DMS153 treated with DMSO at 0.1 percent for 48 hours (cell line): ENCODE results near the gene SPEN.
A peak's percentile ranks its signal among the peaks of the same experiment; 100 is the strongest.
"Not testable (repeated sequence)": the region's sequence is repeated elsewhere in the genome, so short reads cannot be mapped to it uniquely, and the experiment has no call there.

Source experiments
- DNase-seq: peaks from one replicate; lab custom pipeline; 2025; ENCODE audit not compliant: unreplicated experiment; lab: John Stamatoyannopoulos, UW

Gene SPEN

GRCh38 chr1:15847100-15847892 lies at the start of gene SPEN:
TSS of gene SPEN (plus strand) at chr1:15847707. CDS start at chr1:15848068, 361 bp downstream.
- peak; percentile 97 for DNase-seq

GRCh38 chr1:15799004-15799867 lies 48.3 kb upstream of the SPEN start:
- DNase-seq, result no peak

DNA sequence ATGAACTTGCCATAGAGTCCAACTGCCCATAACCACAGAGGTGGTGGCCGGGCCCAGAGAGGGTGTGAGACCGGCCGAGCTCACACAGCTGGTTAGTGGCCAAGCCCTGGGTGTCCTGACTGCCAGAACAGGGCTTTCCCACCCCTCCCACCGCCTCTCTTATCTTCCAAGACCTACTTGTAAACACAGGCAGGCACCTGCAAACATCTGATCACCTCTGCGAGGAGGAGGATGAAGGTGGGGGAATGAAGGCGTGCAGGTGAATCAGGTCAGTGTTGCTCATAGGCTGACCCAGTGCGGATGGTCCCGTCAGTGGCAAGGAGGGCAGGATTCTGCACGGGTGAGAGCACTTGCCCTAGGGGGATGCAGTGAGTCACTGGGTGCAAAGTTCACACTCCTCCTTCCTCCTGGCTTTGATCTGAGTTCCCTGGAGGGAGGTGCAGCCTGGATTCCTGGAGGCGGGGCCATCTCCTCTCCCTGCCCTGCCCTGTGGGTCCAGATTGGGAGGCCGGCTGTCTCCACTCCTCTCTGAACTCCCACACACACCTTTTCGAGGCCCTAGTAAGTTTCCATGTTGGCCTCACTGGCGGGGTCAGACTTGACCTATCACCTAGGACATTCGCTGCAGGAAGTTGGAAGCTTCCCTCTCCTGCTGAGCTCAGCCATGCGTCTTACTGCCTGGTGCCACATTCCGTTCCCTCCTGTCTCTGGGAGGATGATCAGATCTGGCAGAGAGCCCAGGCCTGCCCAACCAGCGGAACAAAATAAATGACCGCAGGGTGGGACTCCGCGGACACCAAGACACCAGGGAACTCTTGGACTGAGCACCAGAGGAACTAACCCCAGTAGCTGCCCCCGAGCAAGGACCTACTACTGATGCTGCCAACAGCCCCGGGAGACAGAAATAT lies 47.3 kb upstream of the SPEN start:
- DNase-seq, result peak; percentile 2

DNA sequence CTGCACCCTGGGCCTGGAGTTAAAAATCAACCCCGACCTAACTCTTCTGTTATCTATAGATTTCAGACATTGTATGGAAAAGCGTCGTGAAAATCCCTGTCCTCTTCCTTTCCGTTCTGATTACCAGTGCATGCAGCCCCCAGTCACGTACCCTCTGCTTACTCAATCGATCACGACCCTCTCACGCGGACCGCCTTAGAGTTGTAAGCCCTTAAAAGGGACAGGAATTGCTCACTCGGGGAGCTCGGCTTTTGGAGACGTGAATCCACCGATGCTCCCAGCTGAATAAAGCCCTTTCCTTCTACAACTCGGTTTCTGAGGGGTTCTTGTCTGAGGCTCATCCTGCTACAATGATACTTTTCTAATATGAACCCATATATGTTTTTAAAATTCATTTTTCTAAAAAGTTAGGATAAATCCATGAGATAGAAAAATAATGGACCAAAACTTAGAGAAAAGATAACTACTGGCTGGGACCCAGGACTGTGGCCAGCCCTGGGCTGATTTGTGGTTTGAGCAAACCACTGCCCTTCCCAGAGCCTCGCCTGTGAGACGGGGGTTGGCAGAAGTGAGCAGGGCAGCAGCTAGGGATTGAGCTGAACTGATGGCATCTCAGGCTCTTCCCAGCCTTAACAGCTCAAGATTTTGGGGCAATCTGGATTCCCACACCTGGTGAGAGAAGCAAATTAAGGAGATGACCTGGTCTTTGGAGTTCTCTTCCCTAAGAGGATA lies 45.1 kb upstream of the SPEN start:
- DNase-seq, result no peak

DNA sequence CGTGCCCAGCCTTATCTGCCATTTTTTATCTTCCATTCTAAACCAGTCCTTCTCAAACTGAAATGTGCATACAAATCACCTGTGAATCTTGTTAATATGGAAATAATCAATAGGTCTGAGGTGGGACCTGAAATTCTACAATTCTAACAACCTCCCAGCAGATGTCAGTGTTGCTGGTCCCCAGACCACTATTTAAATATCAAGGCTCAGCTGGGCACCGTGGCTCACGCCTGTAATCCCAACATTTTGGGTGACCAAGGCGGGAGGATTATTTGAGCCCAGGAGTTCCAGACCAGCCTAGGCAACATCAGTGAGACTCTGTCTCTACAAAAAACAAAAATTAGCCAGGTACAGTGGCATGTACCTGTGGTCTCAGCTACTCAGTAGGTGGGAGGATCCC lies 44.1 kb upstream of the SPEN start:
- peak; percentile 20 for DNase-seq

DNA sequence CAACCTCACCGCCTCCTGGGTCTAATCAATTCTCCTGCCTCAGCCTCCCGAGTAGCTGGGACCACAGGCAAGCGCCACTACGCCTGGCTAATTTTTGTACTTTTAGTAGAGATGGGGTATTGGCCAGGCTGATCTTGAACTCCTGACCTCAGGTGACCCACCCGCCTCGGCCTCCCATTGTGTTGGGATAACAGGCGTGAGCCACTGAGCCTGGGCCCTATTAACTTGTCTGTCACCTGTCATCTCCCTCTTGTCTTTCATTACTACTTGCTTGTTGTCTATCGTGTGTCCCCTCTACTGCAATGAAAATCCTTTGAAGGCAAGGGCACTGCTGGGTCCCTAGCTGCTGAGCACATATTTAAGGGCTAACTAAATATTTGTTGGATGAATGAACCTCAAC lies 43.4 kb upstream of the SPEN start:
- no peak for DNase-seq

DNA sequence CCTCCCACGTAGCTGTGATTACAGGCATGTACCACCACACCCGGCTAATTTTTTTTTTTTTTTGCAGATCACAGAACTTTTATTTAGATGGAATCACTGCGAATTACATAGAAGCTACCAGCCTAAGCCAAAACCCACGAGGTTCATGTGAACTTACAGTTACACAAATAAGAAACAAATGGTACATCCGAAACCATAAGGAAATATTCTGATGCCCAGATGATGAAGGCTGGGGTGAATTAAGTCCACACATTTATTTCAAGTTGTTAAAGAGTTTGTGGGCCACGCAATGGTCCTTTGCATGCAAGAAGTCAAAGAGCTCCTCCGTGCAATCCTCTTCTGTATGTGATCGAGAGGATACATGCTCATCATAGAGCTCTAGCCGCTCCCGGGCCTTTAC lies 40.4 kb upstream of the SPEN start:
- DNase-seq, result no peak

DNA sequence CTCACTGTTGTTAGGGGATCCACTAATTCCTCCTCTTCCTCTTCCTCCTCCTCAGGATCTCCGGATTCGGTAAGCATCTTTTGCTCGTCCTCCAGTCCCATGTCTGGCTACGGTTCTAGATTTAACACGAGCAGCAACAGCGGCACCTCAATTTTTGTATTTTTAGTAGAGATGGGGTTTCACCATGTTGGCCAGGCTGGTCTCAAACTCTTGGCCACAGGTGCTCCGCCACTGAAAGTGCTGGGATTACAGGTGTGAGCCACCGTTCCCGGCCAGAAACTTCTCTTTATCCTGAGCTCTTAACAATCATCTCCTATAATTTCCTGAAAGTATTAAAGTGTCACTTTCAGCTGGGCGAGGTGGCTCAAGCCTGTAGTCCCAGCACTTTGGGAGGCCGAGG lies 40.0 kb upstream of the SPEN start, which contains the start of gene UQCRHL:
Gene UQCRHL (minus strand): TSS at position 101 of the 400 bp plus-strand sequence. CDS start 0 bp downstream, at position 101.
- not testable (repeated sequence) for DNase-seq

DNA sequence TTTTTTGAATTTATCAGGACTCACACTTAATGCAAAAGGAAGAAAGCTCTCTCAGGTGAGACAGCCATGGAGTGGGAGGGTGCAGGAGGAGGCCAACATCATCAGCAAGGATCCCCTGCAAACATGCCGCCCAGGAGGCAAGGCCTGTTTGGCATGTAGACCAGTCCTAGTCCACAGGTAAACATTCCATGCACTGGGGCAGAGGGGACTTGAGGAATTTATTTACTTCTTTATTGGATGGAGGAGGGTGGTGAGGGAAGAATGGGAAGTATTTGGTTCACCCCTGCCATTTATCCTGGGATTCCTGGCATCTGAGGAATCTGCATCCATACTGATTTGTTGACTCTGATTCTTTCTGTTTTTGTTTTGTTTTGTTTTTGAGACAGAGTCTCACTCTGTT lies 38.6 kb upstream of the SPEN start:
- no peak for DNase-seq

GRCh38 chr1:15810073-15810472 lies 37.4 kb upstream of the SPEN start:
- no peak for DNase-seq

GRCh38 chr1:15816674-15817073 lies 30.8 kb upstream of the SPEN start:
- DNase-seq, result no peak

DNA sequence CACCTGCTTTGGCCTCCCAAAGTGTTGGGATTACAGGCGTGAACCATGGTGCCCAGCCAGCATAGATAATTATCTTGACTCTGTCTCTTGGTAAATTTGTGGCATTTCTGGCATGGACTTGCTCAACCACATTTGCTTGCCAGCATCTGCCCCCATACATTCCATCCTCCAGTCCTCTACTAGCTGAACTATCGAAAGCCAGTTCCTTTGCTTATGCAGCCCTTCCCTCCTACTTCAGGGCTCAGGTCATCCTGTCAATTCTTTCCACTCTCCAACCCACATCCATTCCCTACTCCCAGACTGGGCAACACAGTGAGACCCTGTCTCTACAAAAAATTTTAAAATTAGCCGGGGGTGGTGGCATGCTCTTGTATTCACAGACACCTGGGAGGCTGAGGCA lies 27.0 kb upstream of the SPEN start:
- DNase-seq, result no peak

- DNase-seq, result no peak
These were observed 21.7 kb upstream of the SPEN start for GRCh38 chr1:15825800-15826199.

DNA sequence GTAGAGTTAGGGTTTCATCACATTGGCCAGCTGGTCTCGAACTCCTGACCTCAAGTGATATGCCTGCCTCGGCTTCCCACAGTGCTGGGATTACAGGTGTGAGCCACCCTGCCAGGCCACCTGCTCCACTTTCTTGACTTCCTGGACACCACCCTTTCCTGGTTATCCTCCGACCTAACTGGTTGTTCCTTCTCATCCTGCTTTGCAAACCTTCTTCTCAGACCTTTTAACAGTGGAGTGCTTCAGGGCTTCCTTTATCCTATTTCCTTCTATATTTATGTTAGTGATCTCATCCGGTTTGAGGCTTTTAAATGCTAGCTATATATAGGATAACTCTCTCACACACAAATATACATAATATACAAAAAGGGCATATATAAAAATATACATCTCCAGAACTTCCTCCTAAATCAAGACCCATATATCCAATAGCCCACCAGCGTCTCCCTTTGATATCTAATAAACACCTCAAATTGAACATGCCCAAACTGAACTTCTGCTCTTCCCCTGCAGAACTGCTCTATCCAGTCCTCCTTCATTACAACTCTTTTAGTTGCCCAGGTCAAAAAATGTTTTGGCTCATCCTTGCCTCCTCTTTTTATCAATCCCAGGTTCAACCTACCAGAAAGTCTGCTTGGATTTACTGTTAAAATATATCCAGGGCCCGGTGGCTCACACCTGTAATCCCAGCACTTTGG lies 20.5 kb upstream of the SPEN start:
- DNase-seq, result no peak

DNA sequence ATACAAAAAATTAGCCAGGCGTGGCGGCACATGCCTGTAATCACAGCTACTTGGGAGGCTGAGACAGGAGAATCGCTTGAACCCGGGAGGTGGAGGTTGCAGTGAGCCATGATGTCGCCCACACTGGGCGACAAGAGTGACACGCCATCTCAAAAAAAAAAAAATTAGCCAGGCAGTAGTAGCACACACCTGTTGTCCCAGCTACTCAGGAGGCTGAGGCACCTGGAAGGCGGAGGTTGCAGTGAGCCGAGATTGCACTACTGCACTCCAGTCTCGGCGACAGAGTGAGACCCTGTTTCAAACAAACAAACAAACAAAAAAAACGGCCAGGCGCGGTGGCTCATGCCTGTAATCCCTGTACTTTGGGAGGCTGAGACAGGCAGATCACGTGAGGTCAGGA lies 19.9 kb upstream of the SPEN start:
- DNase-seq, result not testable (repeated sequence)

DNA sequence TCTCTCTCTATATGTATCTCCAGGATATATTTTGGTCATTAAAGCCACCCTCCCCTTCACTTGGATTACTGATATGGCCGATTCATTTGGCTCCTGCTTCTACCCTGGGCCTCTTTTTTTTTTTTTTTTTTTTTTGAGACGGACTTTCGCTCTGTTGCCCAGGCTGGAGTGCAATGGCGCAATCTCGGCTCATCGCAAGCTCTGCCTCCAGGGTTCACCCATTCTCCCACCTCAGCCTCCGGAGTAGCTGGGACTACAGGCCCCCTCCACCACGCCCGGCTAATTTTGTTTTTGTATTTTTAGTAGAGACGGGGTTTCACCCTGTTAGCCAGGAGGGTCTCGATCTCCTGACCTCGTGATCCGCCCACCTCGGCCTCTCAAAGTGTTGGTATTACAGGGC lies 18.6 kb upstream of the SPEN start:
- not testable (repeated sequence) for DNase-seq

- no peak for DNase-seq
These were observed 17.2 kb upstream of the SPEN start for GRCh38 chr1:15830258-15830657.

DNA sequence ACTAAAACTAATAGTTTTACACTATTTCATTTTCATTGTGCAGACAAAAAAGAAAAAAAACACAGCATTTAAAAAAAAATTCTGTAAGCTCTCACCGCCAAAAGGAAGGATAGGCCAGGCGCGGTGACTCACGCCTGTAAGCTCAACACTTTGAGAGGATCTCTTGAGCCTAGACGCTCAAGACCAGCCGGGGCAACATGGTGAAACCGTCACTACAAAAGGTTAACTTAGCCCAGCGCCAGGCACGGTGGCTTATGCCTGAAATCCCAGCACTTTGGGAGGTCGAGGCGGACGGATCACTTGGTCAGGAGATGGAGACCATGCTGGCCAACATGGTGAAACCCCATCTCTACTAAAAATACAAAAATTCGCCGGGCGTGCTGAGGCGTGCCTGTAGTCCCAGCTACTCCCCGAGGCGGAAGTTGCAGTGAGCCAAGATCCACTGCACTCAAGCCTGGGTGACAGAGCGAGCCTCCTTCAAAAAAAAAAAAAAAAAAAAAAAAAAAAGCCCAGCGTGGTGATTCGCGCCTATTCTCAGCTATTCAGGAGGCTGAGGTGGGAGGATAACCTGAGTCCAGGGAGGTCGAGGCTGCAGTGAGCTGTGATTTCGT lies 14.3 kb upstream of the SPEN start:
- DNase-seq, result peak; percentile 71

DNA sequence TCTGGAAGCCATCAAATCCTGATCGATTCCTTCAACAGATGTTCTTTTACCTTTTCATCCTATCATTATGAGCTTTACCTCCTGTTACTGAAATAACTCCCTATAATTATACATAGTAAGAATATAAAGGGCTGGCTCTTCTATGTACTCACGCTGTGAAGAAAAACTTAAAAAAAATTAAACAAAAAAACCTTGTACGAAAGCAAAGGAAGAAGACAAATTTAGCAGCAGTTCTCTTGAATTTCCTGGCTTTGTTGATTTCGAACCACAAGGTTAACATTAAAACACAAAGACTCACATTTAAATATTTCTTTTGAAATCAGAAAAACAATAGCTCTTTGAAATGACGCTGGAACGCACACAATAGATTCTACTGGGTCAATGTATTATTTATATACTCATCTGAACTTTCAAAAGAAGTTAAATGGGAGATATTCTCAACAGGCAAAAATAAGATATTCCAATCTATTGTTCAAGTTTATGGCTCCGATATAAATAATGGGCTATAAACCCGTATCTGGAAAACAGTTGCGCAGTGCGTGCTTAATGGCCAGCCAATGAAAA lies 13.6 kb upstream of the SPEN start:
- DNase-seq, result peak; percentile 83
